Glutamatergic neuron (in vitro differentiated cells): ENCODE results near the gene CACTIN. TPM values are rescaled to one million over a fixed set of nuclear protein-coding genes. Genes with fewer than 3 reads are reported as not detected.
A peak's percentile ranks its signal among the peaks of the same experiment; 100 is the strongest.

ENCODE experiments used
- DNase-seq: peaks from one replicate; pipeline ENCODE4 v3.0.0; 2022
- H3K27ac Mint-ChIP-seq: one replicate; pipeline ENCODE4 v1.8.0; 2020; ENCODE audit warnings: mild to moderate bottlenecking, mixed read lengths, inconsistent platforms; ENCODE audit not compliant: unreplicated experiment
- H3K27me3 Mint-ChIP-seq: one replicate; pipeline ENCODE4 v1.8.0; 2020; ENCODE audit warnings: mild to moderate bottlenecking, moderate library complexity, mixed read lengths, inconsistent platforms; ENCODE audit not compliant: unreplicated experiment
- H3K36me3 Mint-ChIP-seq: one replicate; pipeline ENCODE4 v1.8.0; 2020; ENCODE audit warnings: mild to moderate bottlenecking, mixed read lengths, inconsistent platforms; ENCODE audit not compliant: unreplicated experiment
- H3K4me1 Mint-ChIP-seq: one replicate; pipeline ENCODE4 v1.8.0; 2020; ENCODE audit warnings: mild to moderate bottlenecking, low read depth, mixed read lengths, inconsistent platforms; ENCODE audit not compliant: unreplicated experiment
- H3K4me3 Mint-ChIP-seq: one replicate; pipeline ENCODE4 v1.8.0; 2020; ENCODE audit warnings: mild to moderate bottlenecking, mixed read lengths, inconsistent platforms; ENCODE audit not compliant: unreplicated experiment
- H3K9me3 Mint-ChIP-seq: one replicate; pipeline ENCODE4 v1.8.0; 2020; ENCODE audit warnings: mild to moderate bottlenecking, moderate library complexity, mixed read lengths, inconsistent platforms; ENCODE audit not compliant: unreplicated experiment
- CTCF ChIP-seq: fragments of 200-600 bp; sonication (generic); IDR thresholded peaks from one replicate; pipeline ENCODE4 v1.5.0; 2021; ENCODE audit not compliant: partially characterized antibody, unreplicated experiment
- total RNA-seq: library from RNA; stranded (reverse); fragmentation: NEBNext Ultra II Directional; extraction: Animal tissue kit (Norgen Biotek cat#: 25700); gene quantifications from one replicate; pipeline ENCODE4 v1.2.1, GENCODE V29; 2021; ENCODE audit not compliant: unreplicated experiment

The CACTIN gene
- total RNA-seq, 1 donor from 2014 or later, result 29.7 TPM

GRCh38 chr19:3575260-3575741, 51.3 kb downstream of the CACTIN start:
- H3K4me3 Mint-ChIP-seq, result peak overlapping the region; percentile 81
- no peak for TF ChIP-seq CTCF
- H3K27ac Mint-ChIP-seq, result peak overlapping the region; percentile 46
- H3K36me3 Mint-ChIP-seq, result peaks cover 6% of the 10 kb centered on the region
- H3K9me3 Mint-ChIP-seq, result peaks cover 6% of the 10 kb centered on the region
- peaks cover 8% of the 10 kb centered on the region for H3K4me1 Mint-ChIP-seq
- H3K27me3 Mint-ChIP-seq, result peaks cover 11% of the 10 kb centered on the region
- peak; percentile 72 for DNase-seq

GRCh38 chr19:3573858-3574637, 52.5 kb downstream of the CACTIN start:
- peaks cover 6% of the 10 kb centered on the region for H3K27me3 Mint-ChIP-seq
- no peak for TF ChIP-seq CTCF
- peak overlapping the region; percentile 71 for H3K4me3 Mint-ChIP-seq
- peaks cover 8% of the 10 kb centered on the region for H3K4me1 Mint-ChIP-seq
- no peak overlapping the region for H3K27ac Mint-ChIP-seq
- H3K9me3 Mint-ChIP-seq, result peaks cover 6% of the 10 kb centered on the region
- H3K36me3 Mint-ChIP-seq, result peaks cover 6% of the 10 kb centered on the region
- DNase-seq, result peak; percentile 92

GRCh38 chr19:3573162-3573857, 53.3 kb downstream of the CACTIN start:
- DNase-seq, result peak; percentile 56
- H3K27ac Mint-ChIP-seq, result no peak overlapping the region
- peak overlapping the region; percentile 71 for H3K4me3 Mint-ChIP-seq
- H3K4me1 Mint-ChIP-seq, result peaks cover 8% of the 10 kb centered on the region
- peaks cover 6% of the 10 kb centered on the region for H3K9me3 Mint-ChIP-seq
- peaks cover 10% of the 10 kb centered on the region for H3K27me3 Mint-ChIP-seq
- no peak for TF ChIP-seq CTCF
- peaks cover 6% of the 10 kb centered on the region for H3K36me3 Mint-ChIP-seq

GRCh38 chr19:3572855-3573161, 53.8 kb downstream of the CACTIN start, which contains the start of gene HMG20B:
TSS of gene HMG20B (plus strand) at chr19:3572944. CDS start at chr19:3573310, 366 bp downstream.
- Mint-ChIP-seq H3K4me1 (peaks cover 8% of the 10 kb centered on the region), H3K4me3 (peak within 1 kb of the TSS; percentile 71), H3K36me3 (peaks cover 6% of the 10 kb centered on the region), H3K27ac (peak within 1 kb of the TSS; percentile 73), H3K9me3 (peaks cover 6% of the 10 kb centered on the region), H3K27me3 (peaks cover 10% of the 10 kb centered on the region)
- no peak for DNase-seq
- no peak for TF ChIP-seq CTCF
